Measurements from ENCODE around the gene LRP1.
A peak's percentile ranks its signal among the peaks of the same experiment; 100 is the strongest.

DNA sequence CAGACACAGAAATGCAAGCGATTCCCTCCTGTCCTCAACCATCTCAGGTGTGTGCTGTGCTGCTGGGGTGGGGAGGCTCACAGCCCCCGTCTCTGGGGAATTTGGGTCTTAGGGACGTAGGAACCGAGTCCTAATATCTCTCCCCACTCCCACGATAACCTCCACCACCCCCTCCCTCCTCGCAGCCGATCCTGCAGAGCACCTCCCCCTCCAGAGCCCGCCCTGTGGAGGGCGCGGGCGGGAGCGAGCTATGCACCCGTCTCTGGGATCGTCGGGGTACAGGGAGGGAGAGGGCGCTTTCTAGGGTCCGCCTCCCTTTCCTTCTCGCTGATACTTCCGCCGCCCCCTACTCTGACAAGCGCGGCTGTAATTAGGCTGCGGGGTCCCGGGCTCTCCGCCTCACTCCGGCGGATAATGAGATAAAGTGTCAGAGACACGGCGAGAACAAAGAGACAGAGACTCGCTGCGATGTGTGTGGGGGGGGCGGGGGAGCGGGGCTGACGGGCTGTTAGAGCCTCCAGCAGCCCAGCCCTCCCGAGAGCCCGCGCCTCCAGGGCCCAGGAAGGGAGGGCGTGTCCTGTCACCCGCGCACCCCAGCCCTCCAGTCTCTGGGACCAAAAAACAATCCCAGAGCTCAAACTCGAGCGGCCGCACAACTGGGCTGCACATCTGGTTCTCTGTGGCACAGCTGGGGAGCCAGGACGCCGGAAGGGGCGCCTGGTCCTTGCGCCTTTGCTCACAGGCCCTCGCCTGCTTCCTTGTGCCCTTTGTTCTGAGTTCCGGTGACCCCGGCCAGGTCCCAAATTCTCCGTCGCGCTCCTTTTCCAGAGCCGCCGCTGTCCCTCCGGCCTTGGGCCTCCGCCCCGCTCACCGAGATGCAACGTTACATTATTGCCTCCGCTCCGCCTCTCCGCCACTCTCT, 109.9 kb downstream of the LRP1 start:
- TF ChIP-seq, protein P1, sequence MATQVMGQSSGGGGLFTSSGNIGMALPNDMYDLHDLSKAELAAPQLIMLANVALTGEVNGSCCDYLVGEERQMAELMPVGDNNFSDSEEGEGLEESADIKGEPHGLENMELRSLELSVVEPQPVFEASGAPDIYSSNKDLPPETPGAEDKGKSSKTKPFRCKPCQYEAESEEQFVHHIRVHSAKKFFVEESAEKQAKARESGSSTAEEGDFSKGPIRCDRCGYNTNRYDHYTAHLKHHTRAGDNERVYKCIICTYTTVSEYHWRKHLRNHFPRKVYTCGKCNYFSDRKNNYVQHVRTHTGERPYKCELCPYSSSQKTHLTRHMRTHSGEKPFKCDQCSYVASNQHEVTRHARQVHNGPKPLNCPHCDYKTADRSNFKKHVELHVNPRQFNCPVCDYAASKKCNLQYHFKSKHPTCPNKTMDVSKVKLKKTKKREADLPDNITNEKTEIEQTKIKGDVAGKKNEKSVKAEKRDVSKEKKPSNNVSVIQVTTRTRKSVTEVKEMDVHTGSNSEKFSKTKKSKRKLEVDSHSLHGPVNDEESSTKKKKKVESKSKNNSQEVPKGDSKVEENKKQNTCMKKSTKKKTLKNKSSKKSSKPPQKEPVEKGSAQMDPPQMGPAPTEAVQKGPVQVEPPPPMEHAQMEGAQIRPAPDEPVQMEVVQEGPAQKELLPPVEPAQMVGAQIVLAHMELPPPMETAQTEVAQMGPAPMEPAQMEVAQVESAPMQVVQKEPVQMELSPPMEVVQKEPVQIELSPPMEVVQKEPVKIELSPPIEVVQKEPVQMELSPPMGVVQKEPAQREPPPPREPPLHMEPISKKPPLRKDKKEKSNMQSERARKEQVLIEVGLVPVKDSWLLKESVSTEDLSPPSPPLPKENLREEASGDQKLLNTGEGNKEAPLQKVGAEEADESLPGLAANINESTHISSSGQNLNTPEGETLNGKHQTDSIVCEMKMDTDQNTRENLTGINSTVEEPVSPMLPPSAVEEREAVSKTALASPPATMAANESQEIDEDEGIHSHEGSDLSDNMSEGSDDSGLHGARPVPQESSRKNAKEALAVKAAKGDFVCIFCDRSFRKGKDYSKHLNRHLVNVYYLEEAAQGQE (IDR thresholded peaks at IDR 0.05; ENCODE audit: unreplicated experiment), result no peak
- TF ChIP-seq, protein P2, sequence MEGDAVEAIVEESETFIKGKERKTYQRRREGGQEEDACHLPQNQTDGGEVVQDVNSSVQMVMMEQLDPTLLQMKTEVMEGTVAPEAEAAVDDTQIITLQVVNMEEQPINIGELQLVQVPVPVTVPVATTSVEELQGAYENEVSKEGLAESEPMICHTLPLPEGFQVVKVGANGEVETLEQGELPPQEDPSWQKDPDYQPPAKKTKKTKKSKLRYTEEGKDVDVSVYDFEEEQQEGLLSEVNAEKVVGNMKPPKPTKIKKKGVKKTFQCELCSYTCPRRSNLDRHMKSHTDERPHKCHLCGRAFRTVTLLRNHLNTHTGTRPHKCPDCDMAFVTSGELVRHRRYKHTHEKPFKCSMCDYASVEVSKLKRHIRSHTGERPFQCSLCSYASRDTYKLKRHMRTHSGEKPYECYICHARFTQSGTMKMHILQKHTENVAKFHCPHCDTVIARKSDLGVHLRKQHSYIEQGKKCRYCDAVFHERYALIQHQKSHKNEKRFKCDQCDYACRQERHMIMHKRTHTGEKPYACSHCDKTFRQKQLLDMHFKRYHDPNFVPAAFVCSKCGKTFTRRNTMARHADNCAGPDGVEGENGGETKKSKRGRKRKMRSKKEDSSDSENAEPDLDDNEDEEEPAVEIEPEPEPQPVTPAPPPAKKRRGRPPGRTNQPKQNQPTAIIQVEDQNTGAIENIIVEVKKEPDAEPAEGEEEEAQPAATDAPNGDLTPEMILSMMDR (conservative IDR thresholded peaks at IDR 0.05; ENCODE audit: low read depth in 2 of 2), result no peak
- TF ChIP-seq JUNB (IDR thresholded peaks at IDR 0.05; ENCODE audit: unreplicated experiment) (no peak), EZH2phosphoT487 (IDR thresholded peaks at IDR 0.05; ENCODE audit: unreplicated experiment) (no peak), EZH2 (IDR thresholded peaks at IDR 0.05; ENCODE audit: low read depth, unreplicated experiment) (peak; percentile 17), ZNF331 (CRISPR knock-in tag; IDR thresholded peaks at IDR 0.05; ENCODE audit: low read depth) (no peak), POLR2AphosphoS5 (IDR thresholded peaks at IDR 0.05; ENCODE audit: low read depth) (no peak)
- TF ChIP-seq, protein P3, sequence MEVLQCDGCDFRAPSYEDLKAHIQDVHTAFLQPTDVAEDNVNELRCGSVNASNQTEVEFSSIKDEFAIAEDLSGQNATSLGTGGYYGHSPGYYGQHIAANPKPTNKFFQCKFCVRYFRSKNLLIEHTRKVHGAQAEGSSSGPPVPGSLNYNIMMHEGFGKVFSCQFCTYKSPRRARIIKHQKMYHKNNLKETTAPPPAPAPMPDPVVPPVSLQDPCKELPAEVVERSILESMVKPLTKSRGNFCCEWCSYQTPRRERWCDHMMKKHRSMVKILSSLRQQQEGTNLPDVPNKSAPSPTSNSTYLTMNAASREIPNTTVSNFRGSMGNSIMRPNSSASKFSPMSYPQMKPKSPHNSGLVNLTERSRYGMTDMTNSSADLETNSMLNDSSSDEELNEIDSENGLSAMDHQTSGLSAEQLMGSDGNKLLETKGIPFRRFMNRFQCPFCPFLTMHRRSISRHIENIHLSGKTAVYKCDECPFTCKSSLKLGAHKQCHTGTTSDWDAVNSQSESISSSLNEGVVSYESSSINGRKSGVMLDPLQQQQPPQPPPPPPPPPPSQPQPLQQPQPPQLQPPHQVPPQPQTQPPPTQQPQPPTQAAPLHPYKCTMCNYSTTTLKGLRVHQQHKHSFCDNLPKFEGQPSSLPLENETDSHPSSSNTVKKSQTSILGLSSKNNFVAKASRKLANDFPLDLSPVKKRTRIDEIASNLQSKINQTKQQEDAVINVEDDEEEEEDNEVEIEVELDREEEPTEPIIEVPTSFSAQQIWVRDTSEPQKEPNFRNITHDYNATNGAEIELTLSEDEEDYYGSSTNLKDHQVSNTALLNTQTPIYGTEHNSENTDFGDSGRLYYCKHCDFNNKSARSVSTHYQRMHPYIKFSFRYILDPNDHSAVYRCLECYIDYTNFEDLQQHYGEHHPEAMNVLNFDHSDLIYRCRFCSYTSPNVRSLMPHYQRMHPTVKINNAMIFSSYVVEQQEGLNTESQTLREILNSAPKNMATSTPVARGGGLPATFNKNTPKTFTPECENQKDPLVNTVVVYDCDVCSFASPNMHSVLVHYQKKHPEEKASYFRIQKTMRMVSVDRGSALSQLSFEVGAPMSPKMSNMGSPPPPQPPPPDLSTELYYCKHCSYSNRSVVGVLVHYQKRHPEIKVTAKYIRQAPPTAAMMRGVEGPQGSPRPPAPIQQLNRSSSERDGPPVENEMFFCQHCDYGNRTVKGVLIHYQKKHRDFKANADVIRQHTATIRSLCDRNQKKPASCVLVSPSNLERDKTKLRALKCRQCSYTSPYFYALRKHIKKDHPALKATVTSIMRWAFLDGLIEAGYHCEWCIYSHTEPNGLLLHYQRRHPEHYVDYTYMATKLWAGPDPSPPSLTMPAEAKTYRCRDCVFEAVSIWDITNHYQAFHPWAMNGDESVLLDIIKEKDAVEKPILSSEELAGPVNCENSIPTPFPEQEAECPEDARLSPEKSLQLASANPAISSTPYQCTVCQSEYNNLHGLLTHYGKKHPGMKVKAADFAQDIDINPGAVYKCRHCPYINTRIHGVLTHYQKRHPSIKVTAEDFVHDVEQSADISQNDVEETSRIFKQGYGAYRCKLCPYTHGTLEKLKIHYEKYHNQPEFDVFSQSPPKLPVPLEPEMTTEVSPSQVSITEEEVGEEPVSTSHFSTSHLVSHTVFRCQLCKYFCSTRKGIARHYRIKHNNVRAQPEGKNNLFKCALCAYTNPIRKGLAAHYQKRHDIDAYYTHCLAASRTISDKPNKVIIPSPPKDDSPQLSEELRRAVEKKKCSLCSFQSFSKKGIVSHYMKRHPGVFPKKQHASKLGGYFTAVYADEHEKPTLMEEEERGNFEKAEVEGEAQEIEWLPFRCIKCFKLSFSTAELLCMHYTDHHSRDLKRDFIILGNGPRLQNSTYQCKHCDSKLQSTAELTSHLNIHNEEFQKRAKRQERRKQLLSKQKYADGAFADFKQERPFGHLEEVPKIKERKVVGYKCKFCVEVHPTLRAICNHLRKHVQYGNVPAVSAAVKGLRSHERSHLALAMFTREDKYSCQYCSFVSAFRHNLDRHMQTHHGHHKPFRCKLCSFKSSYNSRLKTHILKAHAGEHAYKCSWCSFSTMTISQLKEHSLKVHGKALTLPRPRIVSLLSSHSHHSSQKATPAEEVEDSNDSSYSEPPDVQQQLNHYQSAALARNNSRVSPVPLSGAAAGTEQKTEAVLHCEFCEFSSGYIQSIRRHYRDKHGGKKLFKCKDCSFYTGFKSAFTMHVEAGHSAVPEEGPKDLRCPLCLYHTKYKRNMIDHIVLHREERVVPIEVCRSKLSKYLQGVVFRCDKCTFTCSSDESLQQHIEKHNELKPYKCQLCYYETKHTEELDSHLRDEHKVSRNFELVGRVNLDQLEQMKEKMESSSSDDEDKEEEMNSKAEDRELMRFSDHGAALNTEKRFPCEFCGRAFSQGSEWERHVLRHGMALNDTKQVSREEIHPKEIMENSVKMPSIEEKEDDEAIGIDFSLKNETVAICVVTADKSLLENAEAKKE (CRISPR knock-in tag; IDR thresholded peaks at IDR 0.05), result no peak
